CD4-positive, alpha-beta T cell treated with Interleukin-15 for 4 hours (primary cell): ENCODE measurements around the gene FSTL4.
A peak's percentile ranks its signal among the peaks of the same experiment; 100 is the strongest.

ENCODE experiments used
- DNase-seq: peaks from one replicate; pipeline ENCODE4 v3.0.0-alpha.2; 2020; ENCODE audit warnings: low spot score

Gene FSTL4

DNA sequence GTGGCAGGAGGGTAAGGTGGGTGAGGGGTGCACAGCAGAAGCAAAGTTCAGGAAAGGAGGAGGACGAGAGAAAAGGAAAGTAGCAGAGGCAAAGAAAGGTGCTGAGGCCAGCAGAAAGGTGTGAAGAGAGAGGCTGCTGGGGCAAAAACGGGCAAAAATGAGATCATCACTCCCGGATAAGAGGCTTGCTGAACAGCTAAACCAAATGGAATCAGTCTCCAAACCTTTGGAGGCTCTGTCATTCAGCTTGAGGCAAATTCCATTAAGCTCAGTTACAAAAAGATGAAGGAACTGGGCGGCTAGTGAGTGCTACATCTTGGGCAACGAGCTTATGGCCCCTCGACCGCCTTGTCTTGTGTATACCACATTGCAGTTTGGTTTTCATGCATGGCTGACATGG, 136.4 kb downstream of the FSTL4 start:
- DNase-seq: no peak

DNA sequence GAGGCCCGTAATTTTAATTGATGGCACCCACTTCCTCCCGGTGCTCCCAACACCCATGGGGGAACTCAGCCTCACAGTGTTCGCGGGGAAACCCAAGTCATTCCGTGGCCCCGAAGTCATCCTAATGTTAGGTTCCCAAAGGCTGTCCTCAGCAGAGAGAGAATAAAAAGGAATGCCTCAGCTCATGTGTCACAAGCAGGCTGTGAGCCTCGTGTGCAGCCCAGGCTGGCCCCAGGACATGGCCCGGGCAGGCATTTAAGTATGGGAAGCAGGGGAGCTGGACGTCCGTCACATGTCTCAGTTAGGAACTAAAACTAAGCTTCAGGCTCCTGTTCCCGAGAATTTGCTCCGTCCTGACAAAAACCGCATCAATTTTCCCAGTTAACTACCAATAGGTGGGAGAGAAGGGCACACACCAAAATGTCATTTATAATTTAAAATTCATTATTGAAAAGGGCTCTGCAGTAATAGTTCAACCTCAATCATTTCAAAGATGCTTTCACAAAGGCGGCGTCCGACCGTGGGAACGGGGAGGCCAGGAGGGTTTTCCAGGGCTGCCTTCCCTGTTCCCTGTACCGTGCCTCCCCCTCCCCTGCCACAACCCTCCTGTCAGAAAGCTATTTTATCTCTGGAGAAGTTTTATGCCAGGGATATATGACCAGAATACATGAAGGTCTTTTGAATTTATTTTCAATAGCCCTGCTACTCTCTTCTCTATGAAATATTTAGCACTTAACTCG, 137.3 kb downstream of the FSTL4 start:
- DNase-seq: no peak

DNA sequence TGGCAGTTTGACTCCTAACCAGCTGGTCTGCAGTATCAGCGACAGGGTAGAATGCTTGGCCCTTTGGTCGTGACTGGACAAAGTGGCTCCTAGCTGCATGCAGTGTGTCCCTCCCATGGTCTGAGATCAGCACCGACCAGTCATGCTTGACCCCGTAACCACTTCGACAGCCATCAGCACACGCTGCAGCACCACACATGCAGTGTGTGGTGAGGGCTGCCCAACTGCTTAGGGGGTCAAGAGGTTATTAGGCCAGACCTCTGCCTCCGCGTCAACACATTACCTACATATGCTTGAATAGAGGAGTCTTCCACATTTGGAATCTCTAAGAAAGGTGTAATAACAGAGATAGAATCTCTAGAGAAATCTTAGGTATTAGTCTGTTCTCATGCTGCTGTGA, 139.1 kb downstream of the FSTL4 start:
- DNase-seq: no peak

DNA sequence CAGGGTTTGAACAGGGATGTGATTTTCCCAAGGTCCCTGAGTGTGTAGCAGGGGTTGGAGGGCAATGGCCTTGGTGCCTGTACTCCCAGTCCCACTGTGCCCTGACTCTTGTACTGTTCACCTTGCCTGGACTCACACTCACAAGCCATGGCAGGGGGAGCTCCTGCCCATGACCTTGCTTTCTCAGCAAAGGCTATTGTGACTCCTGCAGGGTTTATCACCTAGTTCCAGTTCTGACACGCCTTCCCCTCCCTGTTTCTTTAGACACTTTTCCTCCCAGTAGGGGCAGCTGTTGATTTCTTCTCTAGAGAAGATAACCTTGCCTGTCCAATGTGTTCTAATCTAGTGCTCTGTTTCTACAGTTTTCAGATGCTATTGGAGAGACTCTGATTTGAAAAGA, 139.5 kb downstream of the FSTL4 start:
- DNase-seq: no peak

DNA sequence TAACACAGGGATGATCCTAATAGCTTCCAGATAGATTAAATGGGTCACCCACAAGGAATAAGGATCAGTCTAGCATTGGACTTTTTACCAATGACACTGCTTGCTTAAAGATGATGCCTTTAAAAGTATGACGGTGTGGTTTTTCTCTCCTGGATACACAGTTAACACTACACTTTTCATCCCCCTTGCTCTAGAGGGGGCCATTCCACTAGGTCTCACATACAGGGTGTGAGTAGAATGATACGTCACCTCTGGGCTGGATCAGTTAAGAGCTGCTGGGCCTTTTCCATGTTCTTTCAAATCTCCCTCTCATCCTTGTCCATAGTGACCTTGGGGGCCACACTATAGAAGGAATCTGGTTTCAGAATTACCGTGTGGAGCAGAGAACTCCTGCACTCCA, 140.6 kb downstream of the FSTL4 start:
- no peak for DNase-seq

DNA sequence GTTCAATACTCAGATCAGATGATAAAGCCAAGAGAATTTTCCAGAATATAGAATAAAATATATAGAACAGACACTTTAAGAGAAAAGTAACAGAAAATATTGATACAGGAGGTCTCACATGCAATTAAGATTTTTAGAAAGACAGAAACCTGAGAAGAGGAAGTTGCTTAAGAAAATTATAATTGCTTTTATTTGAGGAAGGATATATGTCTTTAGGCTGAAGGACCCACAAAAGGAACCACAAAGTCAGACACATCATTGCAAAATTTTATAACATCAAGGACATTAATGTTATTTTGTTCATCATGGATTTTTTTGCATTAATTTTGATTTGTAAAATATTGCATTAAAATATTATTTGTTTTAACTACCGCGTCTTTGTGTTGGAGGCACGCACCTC, 141.5 kb downstream of the FSTL4 start:
- no peak for DNase-seq

DNA sequence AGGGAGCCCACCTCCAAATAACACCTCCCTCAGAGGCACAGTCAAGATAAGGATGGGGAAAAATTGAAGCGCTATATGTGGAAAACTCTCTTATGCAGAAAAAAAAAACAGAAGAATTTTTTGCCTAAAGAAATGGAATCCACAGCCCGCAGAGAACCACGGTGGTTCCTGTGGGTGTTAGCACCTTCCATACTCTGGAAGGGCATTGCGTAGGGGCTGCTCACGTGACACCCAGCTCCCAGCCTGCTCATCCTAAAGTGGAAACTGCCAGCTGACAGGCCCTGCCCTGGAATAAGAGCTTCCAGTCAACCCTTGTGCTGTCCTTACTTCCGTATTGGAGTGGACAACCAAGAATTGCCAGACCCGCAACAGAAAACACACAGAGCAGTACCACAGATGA, 142.5 kb downstream of the FSTL4 start:
- DNase-seq: no peak

DNA sequence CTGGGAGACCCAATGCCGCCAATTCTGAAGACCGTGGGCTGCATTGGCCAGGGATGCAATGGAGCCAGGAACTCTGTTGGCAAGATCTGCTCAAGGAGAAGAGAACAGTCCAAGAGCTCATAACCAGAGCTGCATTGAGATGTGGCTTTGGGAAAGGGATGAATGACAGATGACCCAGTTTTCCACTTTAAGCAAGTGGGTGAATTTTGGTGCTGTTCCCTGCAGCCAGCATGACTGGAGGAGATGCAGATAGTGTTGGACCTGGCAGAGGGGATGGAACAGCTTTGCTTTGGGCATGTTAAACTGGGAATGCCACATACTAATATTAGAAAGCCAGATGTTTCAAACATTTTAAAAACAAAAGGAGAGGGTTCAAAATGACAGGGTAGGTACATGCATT, 143.1 kb downstream of the FSTL4 start:
- no peak for DNase-seq

DNA sequence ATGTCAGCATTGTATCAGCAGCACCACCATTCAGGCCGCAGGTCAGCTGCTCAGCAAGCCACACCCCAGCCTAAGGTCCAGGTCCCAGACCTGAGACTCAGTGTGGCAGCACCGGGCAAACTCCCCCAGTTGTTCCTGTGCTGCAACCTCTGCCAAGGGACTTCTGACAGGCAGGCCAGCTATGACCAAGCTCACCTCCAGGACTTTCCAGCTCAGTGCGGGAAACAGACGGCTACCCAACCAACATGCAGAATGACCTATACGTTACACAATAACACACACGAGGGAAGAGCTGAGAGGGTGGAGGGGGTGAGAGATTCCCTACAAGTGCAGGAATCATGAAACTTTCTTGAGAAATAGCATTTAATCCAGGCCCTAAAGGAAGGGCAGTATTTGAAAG, 143.7 kb downstream of the FSTL4 start:
- DNase-seq: no peak

DNA sequence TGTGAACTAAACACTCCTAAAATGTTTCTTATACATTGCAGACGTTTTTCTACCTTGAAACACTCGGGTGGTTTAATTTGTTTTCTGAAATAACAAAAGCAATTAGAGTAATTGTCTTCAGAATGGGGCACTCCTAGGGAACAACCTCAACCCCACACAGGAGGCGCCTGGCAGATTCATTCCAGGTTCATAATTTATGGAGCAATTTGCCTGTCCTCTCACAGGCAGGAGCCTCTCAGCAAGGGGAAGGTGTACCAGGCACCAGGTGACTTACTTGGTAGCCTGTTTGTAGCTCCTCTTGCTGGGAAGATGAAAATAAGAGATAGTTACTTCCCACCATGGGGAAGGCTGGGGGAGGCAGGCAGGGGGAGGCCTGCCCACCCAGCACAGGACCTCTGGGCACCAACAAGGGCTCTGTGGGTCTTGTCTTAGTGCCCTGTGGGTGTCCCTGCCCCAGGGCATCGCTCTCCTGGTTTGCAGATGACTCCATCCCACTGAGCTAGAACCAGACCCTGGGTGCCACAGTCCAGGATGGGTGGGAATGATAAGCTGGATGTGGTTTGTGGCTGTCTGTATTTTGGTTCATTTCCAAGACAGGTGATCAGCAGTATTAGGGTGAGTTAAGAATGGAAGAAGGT, 144.4 kb downstream of the FSTL4 start:
- DNase-seq: no peak

DNA sequence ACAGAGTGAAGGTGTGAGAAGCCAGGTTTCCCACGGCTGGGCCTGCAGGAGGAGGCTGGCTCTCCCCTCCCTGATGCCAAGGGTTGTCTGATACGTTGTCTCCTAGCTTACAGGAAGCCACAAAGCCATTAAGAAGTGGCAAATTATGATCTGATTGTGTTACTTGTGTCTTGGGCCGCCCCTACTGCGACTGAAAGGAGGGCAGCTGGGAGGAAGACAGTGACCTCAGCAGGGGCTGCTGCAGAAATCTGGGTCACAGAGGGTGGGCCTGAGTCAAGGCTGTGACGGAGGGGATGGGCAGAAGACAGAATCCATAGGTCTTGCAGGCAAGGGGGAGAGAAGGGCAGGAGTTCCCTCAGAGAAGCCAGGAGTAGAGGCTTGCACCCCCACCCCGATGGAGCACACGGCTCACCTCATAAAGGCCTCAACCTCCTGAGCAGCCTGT, 145.0 kb downstream of the FSTL4 start:
- peak; percentile 3 for DNase-seq

DNA sequence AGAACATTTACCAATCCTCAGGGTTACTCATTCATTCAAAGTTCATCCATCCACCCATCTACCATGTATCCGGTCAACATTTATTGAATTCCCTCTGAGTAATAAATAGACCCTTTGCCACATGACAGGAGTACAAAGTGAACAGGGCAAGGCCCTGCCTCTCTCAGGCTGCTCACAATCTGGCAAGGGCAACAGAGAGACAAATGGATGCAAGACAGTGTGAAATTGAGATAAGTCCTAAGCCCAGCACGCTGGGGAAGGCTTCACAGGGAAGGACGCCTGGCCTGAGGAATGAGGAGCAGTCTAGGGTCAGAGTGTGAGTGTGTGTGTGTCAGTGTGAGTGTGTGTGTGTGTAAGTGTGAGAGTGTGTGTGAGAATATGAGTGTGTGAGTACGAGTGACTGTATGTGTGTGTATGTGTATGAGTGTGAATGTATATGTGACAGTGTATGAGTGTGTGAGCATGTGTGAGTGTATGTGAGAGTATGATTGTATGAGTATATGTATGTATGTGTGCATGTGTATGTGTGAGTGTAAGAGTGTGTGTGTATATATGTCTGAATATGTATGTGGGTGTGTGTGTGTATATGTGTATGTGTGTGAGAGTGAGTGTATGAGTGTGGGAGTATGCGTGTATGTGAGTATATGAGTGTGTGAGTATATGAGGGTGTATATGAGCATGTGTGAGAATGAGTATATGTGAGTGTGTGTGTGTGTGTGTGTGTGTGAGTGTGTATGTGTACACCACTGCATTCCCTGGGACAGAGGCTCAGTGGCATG, 145.6 kb downstream of the FSTL4 start:
- no peak for DNase-seq

DNA sequence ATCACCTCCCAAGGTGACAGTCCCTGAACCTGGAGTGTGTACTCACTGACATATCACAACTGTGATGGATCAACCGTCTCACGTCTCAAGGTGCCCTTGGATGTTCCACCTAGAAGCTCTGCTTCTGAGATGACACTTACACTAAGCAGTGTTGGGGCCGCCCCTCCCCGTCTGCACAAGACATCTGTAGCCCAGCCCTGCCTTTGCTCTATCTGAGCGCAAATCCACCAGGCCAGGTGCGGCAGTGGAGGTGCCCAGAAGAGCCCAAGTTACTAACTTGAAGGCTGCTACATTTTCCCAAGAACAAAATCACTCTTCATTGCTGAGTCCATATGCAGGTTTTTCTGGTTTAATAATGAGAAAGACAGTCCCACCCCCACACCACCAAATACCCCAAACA, 148.3 kb downstream of the FSTL4 start:
- DNase-seq: no peak

DNA sequence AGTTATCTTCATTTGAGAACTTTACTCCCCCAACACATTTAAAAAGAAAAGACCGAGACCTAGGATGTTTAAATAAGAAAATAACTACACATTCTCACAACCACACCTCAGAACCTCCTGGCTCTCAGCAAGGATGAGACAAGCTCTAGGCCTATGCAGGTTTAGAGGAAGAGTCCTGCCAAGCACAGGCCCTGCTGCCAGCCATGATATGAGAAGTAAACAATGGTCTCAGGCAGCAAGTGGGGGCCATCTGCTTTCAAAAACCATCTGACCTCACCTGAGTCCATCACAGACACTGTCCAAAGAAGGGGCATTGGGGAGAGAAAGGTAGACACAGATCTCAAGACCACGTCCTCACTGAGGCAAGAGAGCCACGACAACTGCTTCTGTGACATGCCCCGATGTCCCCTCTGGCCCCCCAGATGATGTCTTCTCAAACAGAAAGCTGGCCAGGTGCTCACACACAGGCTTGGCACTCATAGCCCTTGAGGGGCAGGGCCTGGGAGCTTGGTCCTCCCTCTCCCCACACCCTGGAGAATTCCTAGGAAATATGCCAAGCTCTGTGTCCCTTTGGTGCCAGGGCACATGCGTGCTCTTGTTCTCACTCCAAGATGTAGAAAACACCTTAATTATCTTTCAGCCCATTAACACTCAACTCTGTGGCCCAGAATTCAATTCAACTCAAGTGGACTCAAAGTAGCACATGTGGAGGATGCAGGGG, 150.4 kb downstream of the FSTL4 start:
- DNase-seq: no peak

DNA sequence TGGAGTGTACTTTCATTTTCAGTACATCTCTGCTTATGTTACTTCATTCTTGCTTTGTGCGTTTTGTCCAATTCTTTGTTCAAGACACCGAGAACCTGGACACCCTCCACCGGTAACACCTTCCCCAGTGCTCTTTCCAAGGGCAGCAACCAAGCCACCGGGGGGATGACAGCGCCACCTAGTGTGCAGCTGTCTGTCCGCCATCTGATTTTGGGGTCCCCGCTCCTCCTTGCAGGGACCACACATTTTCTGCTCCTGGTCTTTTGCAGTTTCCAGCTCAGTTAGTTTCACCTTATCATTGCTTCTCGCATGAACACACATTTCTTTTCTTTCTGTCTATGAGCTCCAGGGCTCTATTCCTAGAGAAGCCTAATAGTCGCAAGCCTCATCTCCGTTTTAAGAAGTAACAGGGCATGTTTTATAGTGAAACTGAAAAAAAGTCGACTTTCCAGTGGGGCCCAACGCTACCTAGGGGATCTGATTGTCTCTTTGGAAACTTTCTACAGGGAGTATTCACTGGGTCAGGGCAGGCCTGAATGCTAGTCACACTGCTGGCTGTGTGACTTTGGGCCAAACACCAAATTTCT, 152.1 kb downstream of the FSTL4 start:
- DNase-seq: no peak

DNA sequence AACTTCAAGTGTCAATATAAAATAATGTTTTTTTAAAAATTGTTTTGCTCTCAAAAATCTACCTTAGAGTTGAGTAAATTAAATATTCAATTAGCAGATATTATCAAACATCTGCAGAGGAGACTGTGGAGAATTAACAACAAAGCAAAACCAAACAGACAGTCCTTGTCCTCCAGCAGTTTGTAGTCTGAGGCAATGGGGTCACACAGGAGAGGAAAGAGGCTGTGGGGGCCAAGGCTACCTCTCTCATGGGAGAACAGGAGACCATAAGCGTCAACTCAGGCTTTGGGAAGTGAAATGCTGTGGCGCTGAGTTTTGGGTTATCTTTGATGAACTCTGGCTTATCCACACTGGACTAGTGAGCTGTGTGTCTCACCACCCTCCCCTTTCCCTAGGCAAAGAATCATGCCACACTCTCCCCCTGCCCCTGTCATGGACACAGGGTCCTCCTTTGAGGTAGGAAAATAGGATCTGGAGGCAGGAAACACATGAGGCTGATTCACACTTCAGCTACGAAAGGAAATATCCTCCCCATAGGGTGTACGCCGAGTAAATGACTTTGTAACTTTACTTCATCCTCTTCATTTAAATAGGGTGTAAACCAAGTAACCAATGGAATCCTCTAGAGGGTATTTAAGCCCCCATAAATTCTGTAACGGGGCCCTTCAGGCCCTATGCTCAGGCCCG, 152.7 kb downstream of the FSTL4 start:
- DNase-seq: no peak

DNA sequence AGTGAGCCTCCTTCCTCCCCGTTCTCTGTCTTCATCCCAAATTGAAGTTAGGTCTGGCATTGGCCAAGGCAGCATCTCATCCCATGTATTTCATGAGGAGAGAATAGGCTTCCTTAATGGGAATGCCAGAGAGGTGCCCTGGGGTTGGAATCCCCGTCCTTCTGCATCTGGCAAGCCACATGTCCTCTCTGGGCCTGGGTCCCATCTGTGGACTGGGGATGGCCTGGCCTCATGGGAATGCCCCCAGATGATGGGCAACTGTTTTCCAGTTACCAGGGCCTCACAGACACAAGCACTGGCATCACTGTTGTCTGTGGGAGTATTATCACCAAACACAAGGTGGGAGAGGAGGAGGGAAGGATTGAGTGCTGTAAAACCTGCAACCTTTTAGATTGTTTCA, 153.9 kb downstream of the FSTL4 start:
- DNase-seq: no peak

DNA sequence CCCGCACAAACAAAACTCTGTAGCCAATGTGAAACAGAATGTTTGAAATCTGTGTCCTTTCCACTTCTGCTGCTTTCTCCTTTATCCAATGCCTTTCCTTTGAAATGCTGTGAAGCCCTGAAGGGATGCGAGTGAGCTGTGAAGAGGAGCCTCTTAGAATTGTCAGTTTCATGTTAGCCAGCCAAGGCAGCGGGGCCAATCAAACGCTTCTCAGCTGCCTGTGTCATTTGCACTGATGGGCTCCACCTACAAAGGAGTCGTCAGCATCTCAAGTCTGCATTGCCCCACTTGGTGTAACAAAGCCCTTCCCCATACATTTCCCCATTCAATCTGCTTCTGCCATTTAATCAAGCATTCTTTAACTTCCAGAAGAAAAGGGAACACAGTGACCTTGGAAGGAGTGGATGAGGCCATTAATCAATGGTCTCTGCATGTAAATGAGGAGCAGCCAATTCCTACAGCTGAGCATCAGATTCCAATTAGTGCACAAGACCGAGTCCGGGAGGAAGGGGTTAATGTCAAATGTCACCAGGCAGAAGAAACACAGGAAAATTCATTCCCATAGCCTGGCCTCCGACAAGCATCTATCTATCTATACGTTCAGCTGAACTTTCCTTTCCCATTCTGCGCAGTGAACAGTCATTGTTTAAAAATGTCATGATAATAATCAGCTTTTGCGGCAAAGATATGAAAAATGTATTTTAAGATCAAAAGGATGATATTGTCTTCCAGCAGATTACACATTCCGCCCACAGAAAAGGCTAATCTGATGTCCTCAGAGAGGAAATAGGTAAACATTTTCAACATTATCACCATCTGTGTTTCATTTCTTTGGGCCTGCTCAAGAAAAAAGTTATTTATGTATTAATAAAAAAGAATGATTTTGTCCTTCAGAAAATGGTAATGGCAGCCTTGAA, 154.6 kb downstream of the FSTL4 start:
- DNase-seq: no peak

DNA sequence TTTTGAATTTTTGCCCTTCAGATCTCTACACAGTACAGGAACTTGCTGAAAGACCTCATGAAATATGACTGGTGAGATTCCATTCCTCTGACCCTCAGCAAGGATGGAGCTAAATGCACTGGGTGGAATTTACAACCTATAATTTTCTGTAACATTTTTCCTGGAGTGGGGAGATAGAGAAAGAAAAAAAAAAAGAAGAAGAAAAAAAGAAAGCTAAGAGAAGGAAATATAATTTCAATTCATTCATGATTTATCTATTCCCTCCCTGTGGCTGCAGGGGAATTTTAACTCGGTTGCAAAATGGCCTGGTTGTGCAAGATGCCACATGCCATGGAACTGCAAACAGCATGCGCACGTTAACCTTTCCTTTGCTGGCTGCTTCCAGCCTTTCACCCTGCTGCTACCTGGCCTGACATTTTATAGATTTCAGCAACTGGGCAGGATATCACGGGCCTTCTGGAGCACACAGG, 155.4 kb downstream of the FSTL4 start:
- no peak for DNase-seq

DNA sequence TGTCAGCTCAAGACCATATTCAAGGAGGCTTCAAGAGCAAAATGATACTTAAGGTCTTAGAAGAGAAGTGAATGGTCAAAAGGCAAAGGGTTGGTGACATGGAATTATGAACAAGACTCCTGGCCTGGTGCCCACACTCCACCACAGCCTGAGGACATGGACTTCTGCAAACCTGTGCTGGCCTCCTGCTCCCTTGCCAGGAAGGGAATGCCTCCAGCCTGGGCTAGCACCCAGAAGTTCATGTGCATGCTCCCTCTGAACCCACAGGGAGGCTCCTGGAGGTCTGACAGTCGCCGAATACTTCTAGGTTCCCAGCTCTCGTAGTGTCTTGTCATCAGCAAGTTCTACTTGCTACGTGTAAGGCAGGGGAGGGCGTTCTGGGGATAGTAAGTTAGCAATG, 156.7 kb downstream of the FSTL4 start:
- no peak for DNase-seq
